ENCODE results near the gene TMEM242.

- TF ChIP-seq POLR2A (IDR thresholded peaks at IDR 0.05), result no peak
- no peak for TF ChIP-seq CTCF (IDR thresholded peaks at IDR 0.05)
- TF ChIP-seq POLR2AphosphoS5 (IDR thresholded peaks at IDR 0.05), result no peak
These were observed 15.7 kb downstream of the TMEM242 start for GRCh38 chr6:157307661-157308060.
